Neuron (in vitro differentiated cells): Measurements from ENCODE around the gene AKT2.
"Not testable (repeated sequence)": the region's sequence is repeated elsewhere in the genome, so short reads cannot be mapped to it uniquely, and the experiment has no call there.

ENCODE experiments used
- H2AFZ ChIP-seq: one replicate; pipeline ENCODE4 v1.6.1; 2013; ENCODE audit warnings: low read depth, mild to moderate bottlenecking, inconsistent platforms, low read length, moderate library complexity
- H3K27me3 ChIP-seq: one replicate; pipeline ENCODE4 v1.6.1; 2013; ENCODE audit warnings: low read length; ENCODE audit not compliant: insufficient read depth
- H3K36me3 ChIP-seq: one replicate; pipeline ENCODE4 v1.6.1; 2013; ENCODE audit warnings: low read length; ENCODE audit not compliant: insufficient read depth
- H3K4me1 ChIP-seq: one replicate; pipeline ENCODE4 v1.6.1; 2013; ENCODE audit warnings: low read length; ENCODE audit not compliant: insufficient read depth
- H3K4me3 ChIP-seq: 2 replicates; pipeline ENCODE4 v1.5.1; 2013; ENCODE audit warnings: mild to moderate bottlenecking, low read length, moderate library complexity
- H3K9me3 ChIP-seq: one replicate; pipeline ENCODE4 v1.6.1; 2013; ENCODE audit warnings: low read length

AKT2 gene

GRCh38 chr19:40231057-40231456 lies 54.1 kb downstream of the AKT2 start:
- Histone ChIP-seq H2AFZ (no peak overlapping the region), H3K36me3 (peaks cover 9% of the 10 kb centered on the region), H3K27me3 (no peaks in the 10 kb centered on the region), H3K4me3 (no peak overlapping the region), H3K4me1 (peaks cover 16% of the 10 kb centered on the region), H3K9me3 (no peaks in the 10 kb centered on the region)

- H3K9me3 ChIP-seq: no peaks in the 10 kb centered on the region
- H3K27me3 ChIP-seq: no peaks in the 10 kb centered on the region
- no peaks in the 10 kb centered on the region for H3K36me3 ChIP-seq
- H3K4me3 ChIP-seq: no peak overlapping the region
- H2AFZ ChIP-seq: no peak overlapping the region
- H3K4me1 ChIP-seq: peaks cover 16% of the 10 kb centered on the region
Measured at GRCh38 chr19:40229926-40230417, 55.2 kb downstream of the AKT2 start.

GRCh38 chr19:40229484-40229883 lies 55.7 kb downstream of the AKT2 start:
- Histone ChIP-seq H3K4me3 (no peak overlapping the region), H3K9me3 (no peaks in the 10 kb centered on the region), H3K36me3 (no peaks in the 10 kb centered on the region), H3K27me3 (no peaks in the 10 kb centered on the region), H2AFZ (no peak overlapping the region), H3K4me1 (peaks cover 16% of the 10 kb centered on the region)

- Histone ChIP-seq H3K4me1 (peaks cover 16% of the 10 kb centered on the region), H3K4me3 (no peak overlapping the region)
Measured at GRCh38 chr19:40228863-40229262, 56.3 kb downstream of the AKT2 start.

GRCh38 chr19:40228346-40228745 lies 56.8 kb downstream of the AKT2 start:
- Histone ChIP-seq H3K4me3 (no peak overlapping the region), H3K9me3 (no peaks in the 10 kb centered on the region), H2AFZ (no peak overlapping the region), H3K4me1 (peaks cover 16% of the 10 kb centered on the region), H3K36me3 (no peaks in the 10 kb centered on the region), H3K27me3 (no peaks in the 10 kb centered on the region)

More at GRCh38 chr19:40228863-40229262, 56.3 kb downstream of the AKT2 start:
- Histone ChIP-seq H3K36me3 (no peaks in the 10 kb centered on the region), H3K27me3 (no peaks in the 10 kb centered on the region), H3K9me3 (no peaks in the 10 kb centered on the region), H2AFZ (no peak overlapping the region)

GRCh38 chr19:40225440-40226305 lies 59.5 kb downstream of the AKT2 start:
- H3K27me3 ChIP-seq: no peaks in the 10 kb centered on the region
- H3K9me3 ChIP-seq: no peaks in the 10 kb centered on the region
- no peak overlapping the region for H3K4me3 ChIP-seq
- no peaks in the 10 kb centered on the region for H3K36me3 ChIP-seq
- no peaks in the 10 kb centered on the region for H3K4me1 ChIP-seq
- no peak overlapping the region for H2AFZ ChIP-seq

- Histone ChIP-seq H3K4me3 (no peak overlapping the region), H3K27me3 (peaks cover 5% of the 10 kb centered on the region), H3K36me3 (no peaks in the 10 kb centered on the region), H3K9me3 (no peaks in the 10 kb centered on the region), H3K4me1 (no peaks in the 10 kb centered on the region), H2AFZ (no peak overlapping the region)
Measured at GRCh38 chr19:40224342-40225150, 60.6 kb downstream of the AKT2 start.

GRCh38 chr19:40223135-40223822 lies 61.9 kb downstream of the AKT2 start:
- H3K36me3 ChIP-seq: no peaks in the 10 kb centered on the region
- no peak overlapping the region for H3K4me3 ChIP-seq
- H3K27me3 ChIP-seq: peaks cover 15% of the 10 kb centered on the region
- no peak overlapping the region for H2AFZ ChIP-seq
- H3K4me1 ChIP-seq: no peaks in the 10 kb centered on the region
- H3K9me3 ChIP-seq: no peaks in the 10 kb centered on the region

- H3K36me3 ChIP-seq: no peaks in the 10 kb centered on the region
- no peaks in the 10 kb centered on the region for H3K9me3 ChIP-seq
- peaks cover 22% of the 10 kb centered on the region for H3K27me3 ChIP-seq
- no peak overlapping the region for H2AFZ ChIP-seq
- no peak overlapping the region for H3K4me3 ChIP-seq
- H3K4me1 ChIP-seq: peaks cover 3% of the 10 kb centered on the region
Measured at GRCh38 chr19:40221858-40222619, 63.1 kb downstream of the AKT2 start.

- Histone ChIP-seq H3K36me3 (no peaks in the 10 kb centered on the region), H3K9me3 (no peaks in the 10 kb centered on the region), H3K4me1 (peaks cover 3% of the 10 kb centered on the region), H3K4me3 (no peak overlapping the region), H3K27me3 (peaks cover 30% of the 10 kb centered on the region), H2AFZ (no peak overlapping the region)
Measured at GRCh38 chr19:40220674-40221073, 64.5 kb downstream of the AKT2 start.

GRCh38 chr19:40219721-40220276 lies 65.3 kb downstream of the AKT2 start:
- Histone ChIP-seq H3K36me3 (no peaks in the 10 kb centered on the region), H3K27me3 (peaks cover 30% of the 10 kb centered on the region), H2AFZ (no peak overlapping the region), H3K4me1 (peaks cover 3% of the 10 kb centered on the region), H3K4me3 (no peak overlapping the region), H3K9me3 (no peaks in the 10 kb centered on the region)

- H2AFZ ChIP-seq, H3K4me1 ChIP-seq, H3K4me3 ChIP-seq, H3K36me3 ChIP-seq, H3K9me3 ChIP-seq: not testable (repeated sequence)
- peaks cover 30% of the 10 kb centered on the region for H3K27me3 ChIP-seq
Measured at GRCh38 chr19:40219029-40219428, 66.1 kb downstream of the AKT2 start.
